ENCODE data around the gene ARHGEF4. TPM values are rescaled to one million over a fixed set of nuclear protein-coding genes. Genes with fewer than 3 reads are reported as not detected.

Gene ARHGEF4
- polyA plus RNA-seq, 10 donors: 5.3 to 16.6 (median 8.7) TPM

DNA sequence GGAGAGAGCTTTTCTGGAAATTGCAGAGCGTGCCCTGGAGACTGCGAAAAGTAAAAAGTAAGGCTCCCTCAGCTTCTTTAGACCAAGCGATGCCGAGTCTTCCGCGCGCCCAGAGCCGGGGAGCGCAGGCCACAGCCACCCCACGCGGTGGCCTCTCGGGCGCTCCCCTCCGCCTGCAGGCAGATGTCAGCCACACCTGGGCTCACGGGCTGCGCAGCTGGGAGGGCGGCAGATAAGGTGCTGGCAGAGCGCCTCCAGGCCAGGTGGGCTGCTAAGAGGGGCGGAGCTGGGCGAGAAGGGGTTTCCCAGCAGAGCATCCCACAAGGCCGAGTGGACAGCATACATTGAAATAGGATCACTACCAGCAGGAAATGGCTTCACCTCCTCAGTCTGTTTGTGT, 81.7 kb downstream of the ARHGEF4 start:
- no peak for DNase-seq

DNA sequence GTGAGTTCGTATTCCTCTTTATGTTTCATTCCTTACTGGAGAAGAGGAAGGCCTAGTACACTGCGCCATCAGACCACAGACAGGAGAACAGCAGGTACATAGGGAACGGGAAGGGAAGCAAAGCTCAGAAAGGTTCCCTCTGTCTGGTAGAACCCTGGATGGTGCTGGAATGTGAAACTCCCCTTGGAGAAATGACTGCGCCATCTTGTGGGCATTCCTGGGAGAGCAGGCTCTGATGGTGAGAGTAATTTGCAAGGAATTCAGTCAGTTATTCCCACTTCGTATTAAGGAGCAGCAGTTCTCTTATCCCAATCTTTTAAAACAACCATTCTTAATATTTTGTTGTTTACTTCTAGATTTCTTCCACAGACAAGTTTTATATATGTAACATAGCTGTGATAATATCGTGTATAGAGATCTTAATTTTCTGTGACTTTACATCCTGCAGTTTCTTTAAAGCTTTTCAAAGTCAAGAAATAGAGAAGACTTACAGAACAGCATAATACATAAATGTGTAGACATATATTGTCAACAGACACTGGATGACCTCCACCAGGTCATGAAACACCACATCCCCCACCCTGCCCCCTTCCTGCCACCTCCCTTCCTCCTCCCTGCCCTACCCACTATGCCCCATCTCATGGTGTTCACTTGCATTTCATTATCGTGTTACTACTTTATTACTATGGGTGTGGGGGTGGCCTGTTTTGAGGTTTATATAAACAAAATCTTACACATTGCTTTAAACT, 83.9 kb downstream of the ARHGEF4 start:
- peak; percentile 34 to 62 (median 44) for DNase-seq

- no peak for DNase-seq
Measured at GRCh38 chr2:130921164-130921476, 84.4 kb downstream of the ARHGEF4 start.

- no peak for DNase-seq
Measured at GRCh38 chr2:130922417-130922816, 85.7 kb downstream of the ARHGEF4 start.

DNA sequence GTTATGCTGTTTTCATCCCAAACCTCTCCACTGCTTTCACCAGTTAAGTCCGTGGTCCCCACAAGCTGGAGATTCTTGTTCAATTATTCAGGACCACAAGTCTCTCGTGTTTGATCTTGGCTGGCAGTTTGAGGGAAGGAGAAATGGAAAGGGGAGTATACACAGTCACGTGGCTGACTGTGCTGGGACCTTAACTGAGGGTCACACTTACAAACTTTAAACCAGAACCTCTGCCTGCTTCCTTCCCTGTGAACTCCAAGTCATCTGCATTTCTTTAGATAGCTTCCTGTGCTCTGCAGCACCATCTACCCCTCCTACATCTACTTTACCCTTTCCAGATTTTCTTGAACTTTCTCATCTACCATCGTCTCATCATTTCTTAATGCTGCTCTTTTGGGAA, 91.7 kb downstream of the ARHGEF4 start:
- no peak for DNase-seq

GRCh38 chr2:130930740-130931659, 94.3 kb downstream of the ARHGEF4 start:
- DNase-seq: no peak

GRCh38 chr2:130933501-130933900, 96.8 kb downstream of the ARHGEF4 start:
- no peak for DNase-seq

- DNase-seq: no peak
Measured at GRCh38 chr2:130936451-130936850, 99.7 kb downstream of the ARHGEF4 start.

GRCh38 chr2:130947967-130948366, 111.3 kb downstream of the ARHGEF4 start:
- DNase-seq: no peak

DNA sequence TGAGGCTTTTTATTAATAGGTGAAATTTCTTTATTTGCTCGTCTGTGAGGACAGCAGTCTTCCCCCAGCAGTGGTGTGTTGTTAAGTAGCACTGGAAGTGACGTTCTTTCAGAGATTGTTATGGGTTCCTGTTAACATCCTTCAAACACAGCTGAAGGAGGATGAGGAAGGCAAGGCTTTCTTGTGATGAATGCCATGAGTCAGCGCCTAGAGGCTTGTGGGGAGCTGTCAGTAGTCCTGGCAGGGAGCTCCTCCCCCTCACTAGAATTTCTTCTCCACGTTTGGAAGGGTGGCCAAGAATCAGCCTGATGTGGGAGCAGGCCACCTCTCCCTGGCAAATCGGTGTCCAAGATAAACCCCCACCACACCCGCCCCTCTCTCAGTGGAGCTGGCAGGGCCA, 113.2 kb downstream of the ARHGEF4 start:
- DNase-seq: no peak

- no peak for DNase-seq
Measured at GRCh38 chr2:130951018-130951417, 114.3 kb downstream of the ARHGEF4 start.

- no peak for DNase-seq
Measured at GRCh38 chr2:130954873-130955272, 118.2 kb downstream of the ARHGEF4 start.

- peak in 1 of 3 donors; percentile 2 for DNase-seq
Measured at GRCh38 chr2:130957915-130958314, 121.2 kb downstream of the ARHGEF4 start.

- peak in 2 of 3 donors; percentile 7 to 12 for DNase-seq
Measured at GRCh38 chr2:130963196-130963848, 126.6 kb downstream of the ARHGEF4 start.

- DNase-seq: peak in 2 of 3 donors; percentile 5 to 40
Measured at GRCh38 chr2:130963849-130964793, 127.4 kb downstream of the ARHGEF4 start.

- DNase-seq: no peak
Measured at GRCh38 chr2:130964931-130965330, 128.2 kb downstream of the ARHGEF4 start.

- DNase-seq: no peak
Measured at GRCh38 chr2:130966149-130966774, 129.5 kb downstream of the ARHGEF4 start.

DNA sequence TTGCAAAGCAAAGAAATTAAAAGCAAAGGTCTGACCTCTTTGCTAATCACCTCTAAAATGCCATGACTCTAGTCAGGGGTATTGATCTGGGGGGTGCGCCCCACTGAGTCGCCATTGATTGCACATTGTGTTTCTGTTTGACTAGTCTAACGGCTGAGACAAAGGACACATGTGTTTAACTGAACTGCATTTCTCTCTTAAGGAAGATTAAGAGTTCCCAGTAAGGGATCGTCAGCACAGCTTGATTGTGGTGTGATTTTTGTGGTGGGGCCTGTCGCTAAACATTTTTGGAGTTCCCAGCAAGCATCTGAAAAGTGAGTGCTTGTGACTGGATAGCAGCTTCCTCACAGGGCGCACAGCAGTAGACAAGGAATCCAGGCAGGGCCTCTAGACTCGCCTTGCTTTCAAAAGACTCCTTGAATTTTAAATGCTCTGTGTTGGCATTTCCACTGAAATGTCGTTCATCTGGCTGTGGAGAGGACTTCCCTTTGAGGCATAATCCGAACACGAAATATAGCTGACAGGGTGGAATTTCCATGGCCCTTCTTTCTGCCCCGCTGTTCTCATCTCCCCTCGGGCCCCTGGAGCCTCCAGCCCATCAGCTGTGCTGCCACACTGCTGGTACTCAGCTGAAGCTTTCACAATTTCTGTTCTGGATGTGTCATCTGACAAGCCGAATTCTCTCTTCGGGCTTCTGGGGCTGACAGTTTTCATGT, 130.2 kb downstream of the ARHGEF4 start:
- no peak for DNase-seq

DNA sequence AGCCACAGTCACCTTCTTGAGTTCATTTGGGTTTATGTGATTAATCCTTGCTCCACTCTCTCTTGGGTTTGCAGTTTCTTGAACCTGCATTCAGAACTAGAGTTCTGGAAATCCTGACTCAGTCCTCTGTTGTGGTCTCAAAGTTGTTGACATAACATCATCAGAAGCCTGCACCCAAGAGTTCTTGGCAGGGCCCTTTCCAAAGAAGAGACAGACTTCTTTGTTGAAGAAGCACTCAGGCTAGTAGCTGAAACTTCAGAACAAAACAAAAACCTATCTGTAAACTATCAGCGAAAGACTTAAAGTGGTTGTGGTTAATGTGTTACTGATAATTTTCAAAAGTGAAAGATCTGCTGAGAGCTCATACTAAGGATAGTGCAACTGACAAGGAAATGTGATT, 135.7 kb downstream of the ARHGEF4 start:
- DNase-seq: no peak

GRCh38 chr2:130975729-130976128, 139.0 kb downstream of the ARHGEF4 start:
- DNase-seq: no peak

Measured in muscle of back (tissue), 11 donors.